Heart left ventricle (tissue), 13 donors: ENCODE measurements around the gene CCDC27.

Source experiments
- POLR2A ChIP-seq, 2 donors: fragments of 450-650 bp; IDR thresholded peaks; one replicate each; pipeline ENCODE4 v1.6.1; 2017; ENCODE audit warnings: antibody characterized with exemption in 2 of 2, mild to moderate bottlenecking in 2 of 2, moderate library complexity in 2 of 2
- TF ChIP-seq, protein P1 (sequence below), 12 donors: fragments of 200-600 bp; sonication (generic) in 4 of 12; IDR thresholded peaks; one replicate each; pipeline versions ENCODE4 v1.5.0 to v1.8.0; 2018 to 2022; ENCODE audit warnings: antibody characterized with exemption in 12 of 12, mild to moderate bottlenecking in 5 of 12
- donor health status: ischemic (EF 13 %, LVEDD 7.1; RV severe dilation, severe dysfunction).
- donor health status: DM: no; HTN: yes; CAD: no.
- donor health status: DM: no; HTN: no; CAD: no.
- donor health status: ischemic (EF 25% LVEDD 6.9; RV normal size, moderate dysfunction).
- donor health status: ischemic (EF 25% LVEDD 5.7; RV mildly dilated, moderate dysfunction).
- donor health status: ischemic (EF 35%, LVEDD 5.7; RV mildly dilated, moderate dysfunction).
- donor health status: nonischemic (EF 11% LVEDD 7.7; RV severe dilation, severe dysfunction).
- donor health status: DM: yes; HTN: yes; CAD: no.
- donor health status: PGD.
- donor health status: ischemic (EF 29% LVEDD 5.4; RV normal size, mild dysfunction).
- donor health status: nonischemic (EF 23%, LVEDD 6.1; RV moderate dilation, normal function).

DNA sequence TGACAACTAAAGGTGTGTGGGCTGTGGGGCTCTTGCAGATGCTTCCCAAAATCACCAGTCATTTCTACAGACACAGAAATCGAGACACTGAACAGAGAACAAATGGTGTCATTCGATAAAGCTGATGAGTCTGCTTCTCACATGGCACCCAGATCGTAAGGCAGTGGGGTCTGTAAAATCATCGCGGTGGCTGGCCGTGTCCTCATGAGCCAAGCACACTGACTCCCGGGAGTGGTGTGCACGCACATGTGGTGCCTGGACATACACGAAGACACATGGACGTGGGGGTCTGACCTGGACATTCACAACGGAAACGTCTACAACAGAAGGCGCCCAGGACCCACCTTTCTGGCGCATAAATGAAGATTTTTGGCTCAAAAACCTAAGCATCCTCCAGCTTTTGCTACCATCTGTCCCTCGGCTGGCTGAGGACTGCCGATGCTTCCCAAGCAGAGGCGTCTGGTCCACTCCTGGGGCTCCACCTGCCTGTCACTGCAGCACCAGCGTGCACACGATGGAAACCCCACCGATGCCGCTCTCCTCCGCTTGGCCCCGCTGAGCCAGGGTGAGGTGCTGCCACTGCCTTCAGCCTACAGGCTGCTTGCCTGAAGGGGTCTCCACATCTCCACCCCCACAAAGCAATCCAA, 27.1 kb downstream of the CCDC27 start:
- TF ChIP-seq, protein P1, sequence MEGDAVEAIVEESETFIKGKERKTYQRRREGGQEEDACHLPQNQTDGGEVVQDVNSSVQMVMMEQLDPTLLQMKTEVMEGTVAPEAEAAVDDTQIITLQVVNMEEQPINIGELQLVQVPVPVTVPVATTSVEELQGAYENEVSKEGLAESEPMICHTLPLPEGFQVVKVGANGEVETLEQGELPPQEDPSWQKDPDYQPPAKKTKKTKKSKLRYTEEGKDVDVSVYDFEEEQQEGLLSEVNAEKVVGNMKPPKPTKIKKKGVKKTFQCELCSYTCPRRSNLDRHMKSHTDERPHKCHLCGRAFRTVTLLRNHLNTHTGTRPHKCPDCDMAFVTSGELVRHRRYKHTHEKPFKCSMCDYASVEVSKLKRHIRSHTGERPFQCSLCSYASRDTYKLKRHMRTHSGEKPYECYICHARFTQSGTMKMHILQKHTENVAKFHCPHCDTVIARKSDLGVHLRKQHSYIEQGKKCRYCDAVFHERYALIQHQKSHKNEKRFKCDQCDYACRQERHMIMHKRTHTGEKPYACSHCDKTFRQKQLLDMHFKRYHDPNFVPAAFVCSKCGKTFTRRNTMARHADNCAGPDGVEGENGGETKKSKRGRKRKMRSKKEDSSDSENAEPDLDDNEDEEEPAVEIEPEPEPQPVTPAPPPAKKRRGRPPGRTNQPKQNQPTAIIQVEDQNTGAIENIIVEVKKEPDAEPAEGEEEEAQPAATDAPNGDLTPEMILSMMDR (IDR thresholded peaks at IDR 0.05): no peak
- TF ChIP-seq POLR2A (IDR thresholded peaks at IDR 0.05): no peak
